Stimulated activated CD4-positive, alpha-beta T cell treated with anti-CD3 and anti-CD28 coated beads, TNF-alpha, amount 100 ng/mL, for 48 hours (primary cell): Measurements from ENCODE around the gene STXBP2.

Experiments used
- DNase-seq, 3 donors: peaks; one replicate each; pipeline ENCODE4 v3.0.0-alpha.2; 2020; ENCODE audit warnings: low read depth in 3 of 3

STXBP2 gene

DNA sequence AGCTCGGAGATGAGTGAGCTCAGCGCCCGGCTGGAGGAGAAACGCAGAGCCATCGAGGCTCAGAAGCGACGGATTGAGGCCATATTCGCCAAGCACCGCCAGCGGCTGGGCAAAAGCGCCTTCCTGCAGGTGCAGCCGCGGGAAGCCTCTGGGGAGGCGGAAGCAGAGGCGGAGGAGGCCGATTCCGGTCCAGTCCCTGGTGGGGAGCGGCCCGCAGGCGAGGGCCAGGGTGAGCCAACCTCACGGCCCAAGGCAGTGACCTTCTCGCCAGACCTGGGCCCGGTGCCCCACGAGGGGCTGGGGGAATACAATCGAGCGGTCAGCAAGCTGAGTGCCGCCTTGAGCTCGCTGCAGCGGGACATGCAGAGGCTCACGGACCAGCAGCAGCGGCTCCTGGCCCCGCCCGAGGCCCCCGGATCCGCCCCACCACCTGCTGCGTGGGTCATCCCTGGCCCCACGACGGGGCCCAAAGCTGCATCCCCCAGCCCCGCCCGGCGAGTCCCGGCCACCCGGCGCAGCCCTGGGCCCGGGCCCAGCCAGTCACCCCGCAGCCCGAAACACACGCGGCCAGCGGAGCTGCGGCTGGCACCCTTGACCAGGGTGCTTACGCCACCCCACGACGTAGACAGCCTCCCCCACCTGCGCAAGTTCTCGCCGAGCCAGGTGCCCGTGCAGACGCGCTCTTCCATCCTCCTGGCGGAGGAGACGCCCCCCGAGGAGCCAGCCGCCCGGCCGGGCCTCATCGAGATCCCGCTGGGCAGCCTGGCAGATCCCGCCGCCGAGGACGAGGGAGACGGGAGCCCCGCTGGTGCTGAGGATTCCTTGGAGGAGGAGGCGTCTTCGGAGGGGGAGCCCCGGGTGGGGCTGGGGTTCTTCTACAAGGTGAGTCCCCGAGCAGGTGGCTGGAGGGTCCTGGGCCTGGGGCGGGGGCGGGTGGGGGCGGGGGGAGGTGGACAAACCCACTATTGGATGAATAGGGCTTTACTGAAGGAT, 24.3 kb upstream of the STXBP2 start:
- DNase-seq: no peak

DNA sequence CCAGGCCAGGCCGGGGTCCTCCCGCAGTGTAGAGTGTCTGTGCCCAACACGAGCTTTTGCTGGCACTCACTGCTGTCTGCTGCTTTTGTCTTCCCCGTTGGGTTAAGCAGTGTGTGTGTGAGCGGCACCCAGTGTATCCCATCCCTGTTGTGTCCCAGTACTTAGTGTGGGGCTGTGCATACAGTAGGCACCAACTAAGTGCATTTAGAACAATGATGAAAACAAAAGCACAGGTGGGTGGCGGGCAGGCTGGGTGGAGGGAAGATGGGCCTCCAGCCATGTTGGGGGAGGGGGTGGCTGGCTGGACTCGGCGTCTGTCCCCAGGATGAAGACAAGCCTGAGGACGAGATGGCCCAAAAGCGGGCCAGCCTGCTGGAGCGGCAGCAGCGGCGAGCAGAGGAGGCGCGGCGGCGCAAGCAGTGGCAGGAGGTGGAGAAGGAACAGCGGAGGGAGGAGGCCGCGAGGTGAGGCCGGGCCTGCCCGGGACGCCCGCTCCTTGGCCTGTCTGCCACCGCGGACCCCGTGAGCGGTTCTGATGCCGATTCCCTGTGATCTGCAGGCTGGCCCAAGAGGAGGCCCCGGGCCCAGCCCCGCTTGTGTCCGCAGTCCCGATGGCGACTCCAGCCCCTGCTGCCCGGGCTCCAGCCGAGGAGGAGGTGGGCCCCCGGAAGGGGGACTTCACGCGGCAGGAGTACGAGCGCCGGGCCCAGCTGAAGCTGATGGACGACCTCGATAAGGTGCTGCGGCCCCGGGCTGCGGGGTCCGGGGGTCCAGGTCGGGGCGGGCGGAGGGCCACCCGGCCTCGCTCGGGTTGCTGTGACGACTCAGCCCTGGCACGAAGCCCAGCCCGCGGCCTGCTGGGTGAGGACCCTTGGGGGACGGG, 21.8 kb upstream of the STXBP2 start:
- no peak for DNase-seq

- no peak for DNase-seq
These were observed 19.7 kb upstream of the STXBP2 start for GRCh38 chr19:7617172-7617571.

DNA sequence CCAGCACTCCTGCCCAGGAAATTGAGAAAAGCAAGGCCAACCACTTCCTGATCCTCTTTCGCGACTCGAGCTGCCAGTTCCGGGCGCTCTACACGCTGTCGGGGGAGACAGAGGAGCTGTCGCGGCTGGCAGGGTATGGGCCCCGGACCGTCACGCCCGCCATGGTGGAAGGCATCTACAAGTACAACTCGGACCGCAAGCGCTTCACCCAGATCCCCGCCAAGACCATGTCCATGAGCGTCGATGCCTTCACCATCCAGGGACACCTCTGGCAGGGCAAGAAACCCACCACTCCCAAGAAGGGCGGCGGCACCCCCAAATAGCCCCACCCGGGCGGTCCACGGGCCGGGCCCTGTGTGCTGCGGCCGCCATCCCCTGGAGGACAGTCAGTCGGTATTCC, 19.2 kb upstream of the STXBP2 start:
- no peak for DNase-seq

DNA sequence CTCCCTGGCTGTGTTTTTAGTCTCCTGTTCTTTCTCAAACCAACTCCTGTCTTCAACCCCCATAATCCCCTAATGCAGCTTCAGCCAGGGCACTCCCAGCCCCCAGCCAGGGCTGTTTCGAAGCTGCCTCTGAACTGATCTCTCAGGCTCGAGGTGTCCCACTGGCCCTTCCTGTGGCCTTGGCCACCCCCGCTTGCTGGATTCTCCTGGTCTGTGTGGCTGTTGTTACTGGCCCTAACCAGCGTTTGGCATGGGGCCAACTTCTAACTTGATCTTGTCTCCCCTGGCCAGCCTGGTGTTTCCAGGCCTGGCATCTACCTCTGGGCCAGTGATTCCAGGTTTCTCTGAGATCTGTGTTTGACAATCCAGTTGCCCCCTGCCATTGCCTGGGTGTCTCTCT, 18.6 kb upstream of the STXBP2 start:
- DNase-seq: no peak

- DNase-seq: no peak
These were observed 18.0 kb upstream of the STXBP2 start for GRCh38 chr19:7618771-7619510.

GRCh38 chr19:7619671-7620441, 17.1 kb upstream of the STXBP2 start:
- DNase-seq: no peak

GRCh38 chr19:7620442-7621412, 16.2 kb upstream of the STXBP2 start:
- DNase-seq: no peak

GRCh38 chr19:7622933-7623685, 13.8 kb upstream of the STXBP2 start:
- DNase-seq: no peak

- no peak for DNase-seq
These were observed 12.9 kb upstream of the STXBP2 start for GRCh38 chr19:7623725-7624603.

DNA sequence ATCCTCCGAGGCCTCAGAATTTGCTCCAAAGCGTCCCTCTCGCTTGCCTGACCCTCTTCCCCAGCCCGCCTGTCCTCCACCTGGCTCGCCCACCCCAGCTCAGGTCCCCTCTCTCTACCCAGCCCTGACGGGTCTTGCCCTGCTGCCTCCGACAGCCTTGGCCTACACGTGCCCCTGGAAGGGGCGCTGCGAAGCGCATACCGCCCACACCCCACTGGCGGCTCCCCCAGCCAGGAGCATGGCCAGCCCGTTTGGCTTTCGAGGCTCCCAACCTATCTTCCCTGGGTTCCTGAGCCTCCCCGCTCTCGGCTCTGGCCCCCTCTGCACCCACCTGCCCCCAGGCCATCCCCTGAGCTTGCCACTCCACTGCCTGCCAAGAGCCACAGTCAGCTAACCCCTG, 12.1 kb upstream of the STXBP2 start:
- DNase-seq: no peak

DNA sequence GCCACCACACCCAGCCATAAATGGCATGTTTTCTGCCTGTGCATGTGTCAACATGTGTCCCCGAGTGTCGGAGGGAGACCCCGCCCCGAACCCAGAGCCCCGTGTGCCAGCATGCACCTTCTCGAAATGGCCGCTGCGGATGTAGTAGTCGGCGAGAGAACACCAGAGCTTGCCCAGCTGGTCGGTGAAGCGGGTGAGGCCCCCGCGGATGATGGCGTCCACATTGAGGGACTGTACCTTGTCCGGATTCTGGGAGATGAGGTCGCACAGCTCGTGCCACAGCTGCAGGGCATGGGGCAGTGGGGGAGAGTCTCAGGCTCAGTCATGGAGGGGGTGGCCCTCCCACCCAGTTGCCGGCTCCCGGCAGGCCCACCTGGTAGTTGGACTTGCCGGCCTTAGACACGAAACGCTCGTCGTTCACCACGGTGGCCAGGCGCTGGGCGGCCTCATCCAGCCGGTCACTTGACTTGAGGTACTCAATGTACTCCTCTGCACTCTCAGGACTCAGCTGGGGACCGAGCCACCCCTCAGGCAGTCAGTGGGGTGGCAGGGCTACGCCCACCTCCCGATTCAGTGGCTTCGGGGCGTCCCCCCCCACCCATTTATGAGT, 11.0 kb upstream of the STXBP2 start:
- no peak for DNase-seq

GRCh38 chr19:7627166-7627565, 9.7 kb upstream of the STXBP2 start:
- DNase-seq: no peak

DNA sequence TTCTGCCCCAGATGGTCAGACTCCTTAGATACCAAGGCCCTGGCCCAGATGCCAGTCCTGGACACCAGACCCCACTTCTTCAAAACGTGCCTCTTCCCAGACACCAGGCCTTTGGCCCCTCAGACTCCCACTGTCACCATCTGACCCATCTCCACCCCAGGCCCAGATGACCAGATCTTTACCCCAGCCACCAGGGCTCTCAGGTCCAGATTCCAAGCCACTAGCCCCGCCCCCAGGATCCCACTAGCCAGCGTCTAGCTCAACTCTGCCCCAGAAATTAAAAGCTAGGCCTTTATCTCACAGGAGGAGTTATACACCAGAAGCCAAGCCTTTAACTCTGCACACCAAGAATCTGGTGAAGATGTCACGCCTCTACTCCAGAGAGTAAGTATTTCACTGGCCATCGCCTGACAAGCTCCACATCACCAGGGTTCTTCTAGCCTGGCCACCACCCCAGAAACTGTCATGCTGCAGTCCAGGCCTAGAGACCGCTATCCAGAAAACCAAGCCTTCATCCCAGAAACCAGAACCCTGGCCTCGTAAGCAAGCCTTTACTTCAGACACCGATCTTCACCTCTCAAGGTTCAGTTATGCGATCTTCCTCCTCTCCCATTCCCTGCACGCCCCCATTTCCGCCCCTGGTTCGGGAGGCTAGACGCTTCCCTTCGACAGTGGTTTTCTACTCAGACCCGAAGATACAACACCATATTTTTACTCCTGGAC, 8.2 kb upstream of the STXBP2 start:
- DNase-seq: no peak

DNA sequence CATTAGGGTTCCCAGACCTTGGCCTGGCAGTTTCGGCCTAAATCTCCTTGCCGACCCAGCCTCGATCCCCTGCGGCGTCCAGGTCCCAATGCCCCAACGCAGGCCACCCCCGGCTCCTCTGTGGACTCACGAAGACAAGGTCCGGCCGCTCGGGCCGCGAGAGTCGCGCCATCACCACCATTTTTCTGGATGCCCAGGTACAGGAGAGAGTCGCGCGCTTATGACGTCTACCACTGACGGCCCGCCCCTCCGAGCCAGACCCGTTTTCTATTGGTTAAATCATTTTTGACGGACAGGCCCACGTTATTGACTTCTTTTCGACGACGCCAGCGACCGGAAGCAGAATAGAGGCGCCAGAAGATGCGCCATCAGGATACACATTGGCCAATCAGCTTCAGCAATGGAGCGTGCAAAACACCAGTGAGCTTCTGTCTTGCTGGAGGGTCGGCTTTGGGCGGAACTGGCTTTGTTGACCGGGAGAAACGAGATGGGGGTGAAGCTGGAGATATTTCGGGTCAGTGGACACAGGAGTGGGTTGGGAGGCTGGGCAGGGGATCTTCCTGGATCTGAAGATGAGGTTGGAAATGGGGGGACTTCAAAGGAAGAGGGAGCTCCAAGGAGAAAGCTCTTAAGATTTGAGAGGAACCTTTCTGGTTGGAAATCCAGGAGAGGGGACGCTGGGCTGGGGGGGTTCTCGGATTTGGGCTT, 7.4 kb upstream of the STXBP2 start, which contains the start of the genes PET100 and XAB2:
TSS of gene PET100 (plus strand) at position 447 of the 708 bp plus-strand sequence. CDS start at position 488, 41 bp downstream.
TSS of gene XAB2 (minus strand) at position 199 of the 708 bp plus-strand sequence. CDS start at position 181, 18 bp downstream.
- DNase-seq: peak; percentile 87 to 93 (median 87)

GRCh38 chr19:7631577-7631976, 5.3 kb upstream of the STXBP2 start:
- no peak for DNase-seq
